Choroid plexus epithelial cell (primary cell): ENCODE data around the gene CELSR2.
"Not testable (repeated sequence)": the region's sequence is repeated elsewhere in the genome, so short reads cannot be mapped to it uniquely, and the experiment has no call there.

Experiments used
- DNase-seq: peaks from one replicate; pipeline ENCODE4 v3.0.0-alpha.2; 2010; ENCODE audit warnings: low read depth
- H3K4me3 ChIP-seq: 2 replicates; pipeline ENCODE4 v1.5.1; 2011; ENCODE audit warnings: low read depth, mild to moderate bottlenecking, control low read depth, low read length, moderate library complexity
- TF ChIP-seq, protein P1 (sequence below): conservative IDR thresholded peaks from 2 replicates; pipeline ENCODE4 v1.5.1; 2011; ENCODE audit warnings: low read depth, mild to moderate bottlenecking, control low read depth, inconsistent platforms, low read length, moderate library complexity

Gene CELSR2

DNA sequence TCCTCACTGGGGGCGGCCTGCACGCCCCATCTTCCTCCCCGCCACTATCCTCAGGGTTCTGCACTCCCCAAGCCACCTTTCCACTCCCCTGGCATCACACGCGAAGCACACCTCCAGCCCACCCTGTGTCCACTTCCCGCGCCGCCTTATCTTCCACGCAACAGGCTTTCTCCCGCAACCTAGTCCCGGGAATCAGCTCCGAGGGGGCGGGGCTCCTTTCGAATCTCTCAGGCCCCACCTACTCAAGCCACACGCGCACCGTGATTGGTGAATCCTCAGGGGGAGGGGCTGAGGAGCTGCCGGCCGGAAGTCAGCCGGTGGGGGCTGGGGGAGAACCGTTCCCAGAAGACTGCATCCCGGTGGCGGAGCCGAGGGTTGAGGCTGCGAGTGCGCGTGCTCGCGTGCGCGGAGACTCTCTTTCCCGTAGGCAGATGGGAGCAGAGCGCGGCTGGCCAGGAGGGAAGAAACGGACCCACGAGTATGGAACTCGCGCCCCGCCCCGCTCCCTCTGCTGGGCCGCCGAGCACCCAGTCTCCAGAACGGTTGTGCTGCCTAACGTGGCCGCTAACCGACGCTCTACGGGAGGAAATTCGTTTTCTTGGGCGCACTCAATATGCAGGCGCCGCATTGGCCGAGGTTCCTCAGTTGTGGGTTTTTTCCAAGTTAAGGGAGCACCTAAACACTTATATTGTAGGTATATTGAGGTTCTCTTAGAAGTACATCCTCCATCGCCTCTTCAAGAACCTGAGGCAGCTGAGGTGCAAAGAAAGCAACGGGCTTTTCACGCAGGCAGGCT, 33.8 kb downstream of the CELSR2 start, which contains the start of gene PSRC1:
TSS of gene PSRC1 (minus strand) at position 194 of the 796 bp plus-strand sequence.
- peak; percentile 97 for DNase-seq
- peak within 1 kb of the TSS; percentile 84 for H3K4me3 ChIP-seq
- TF ChIP-seq, protein P1, sequence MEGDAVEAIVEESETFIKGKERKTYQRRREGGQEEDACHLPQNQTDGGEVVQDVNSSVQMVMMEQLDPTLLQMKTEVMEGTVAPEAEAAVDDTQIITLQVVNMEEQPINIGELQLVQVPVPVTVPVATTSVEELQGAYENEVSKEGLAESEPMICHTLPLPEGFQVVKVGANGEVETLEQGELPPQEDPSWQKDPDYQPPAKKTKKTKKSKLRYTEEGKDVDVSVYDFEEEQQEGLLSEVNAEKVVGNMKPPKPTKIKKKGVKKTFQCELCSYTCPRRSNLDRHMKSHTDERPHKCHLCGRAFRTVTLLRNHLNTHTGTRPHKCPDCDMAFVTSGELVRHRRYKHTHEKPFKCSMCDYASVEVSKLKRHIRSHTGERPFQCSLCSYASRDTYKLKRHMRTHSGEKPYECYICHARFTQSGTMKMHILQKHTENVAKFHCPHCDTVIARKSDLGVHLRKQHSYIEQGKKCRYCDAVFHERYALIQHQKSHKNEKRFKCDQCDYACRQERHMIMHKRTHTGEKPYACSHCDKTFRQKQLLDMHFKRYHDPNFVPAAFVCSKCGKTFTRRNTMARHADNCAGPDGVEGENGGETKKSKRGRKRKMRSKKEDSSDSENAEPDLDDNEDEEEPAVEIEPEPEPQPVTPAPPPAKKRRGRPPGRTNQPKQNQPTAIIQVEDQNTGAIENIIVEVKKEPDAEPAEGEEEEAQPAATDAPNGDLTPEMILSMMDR = peak; percentile 72

DNA sequence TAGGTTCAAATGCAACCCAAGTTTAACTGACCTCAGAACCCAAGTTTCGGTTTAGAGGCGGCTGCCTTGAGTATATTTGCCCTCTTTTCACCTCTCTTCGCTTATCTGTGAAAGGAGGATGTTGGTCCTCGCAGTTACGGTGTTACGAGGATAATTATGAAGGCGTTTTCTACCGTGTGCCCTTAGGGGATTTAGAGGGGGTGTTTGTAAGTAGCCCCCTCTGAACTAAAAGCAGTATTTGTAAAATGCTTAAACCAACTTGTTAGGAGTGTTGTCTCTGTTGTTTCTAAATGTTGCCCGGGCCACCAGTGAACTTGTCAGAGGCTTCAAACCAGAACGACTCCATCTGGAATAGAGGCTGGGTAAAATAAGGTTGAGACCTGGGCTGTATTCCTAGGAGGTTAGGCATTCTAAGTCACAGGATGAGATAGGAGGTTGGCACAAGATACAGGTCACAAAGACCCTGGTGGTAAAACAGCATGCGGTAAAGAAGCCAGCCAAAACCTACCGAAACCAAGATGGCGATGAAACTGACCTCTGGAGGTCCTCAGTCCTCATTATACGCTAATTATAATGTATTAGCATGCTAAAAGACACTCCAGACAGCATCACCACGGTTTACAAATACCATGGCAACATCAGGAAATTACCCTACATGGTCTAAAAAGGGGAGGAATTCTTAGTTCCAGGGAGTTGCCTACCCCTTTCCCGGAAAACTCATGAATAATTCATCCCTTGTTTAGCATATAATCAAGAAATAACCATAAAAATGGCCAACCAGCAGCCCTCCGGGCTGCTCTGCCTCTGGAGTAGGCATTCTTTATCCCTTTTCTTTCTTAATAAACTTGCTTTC, 34.6 kb downstream of the CELSR2 start:
- peak overlapping the region; percentile 84 for H3K4me3 ChIP-seq
- DNase-seq = no peak
- TF ChIP-seq, protein P1 = no peak

DNA sequence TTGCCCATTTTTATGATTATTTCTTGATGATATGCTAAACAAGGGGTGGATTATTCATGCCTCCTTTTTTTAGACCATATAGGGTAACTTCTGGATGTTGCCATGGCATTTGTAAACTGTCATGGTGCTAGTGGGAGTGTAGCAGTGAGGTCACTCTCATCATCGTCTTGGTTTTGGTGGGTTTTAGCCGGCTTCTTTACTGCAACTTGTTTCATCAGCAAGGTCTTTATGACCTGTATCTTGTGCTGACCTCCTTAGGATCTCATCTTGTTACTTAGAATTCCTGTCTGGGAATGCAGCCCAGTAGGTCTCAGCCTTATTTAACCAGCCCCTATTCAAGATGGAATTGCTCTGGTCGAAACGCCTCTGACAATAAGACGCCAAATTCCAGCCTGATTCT, 37.4 kb downstream of the CELSR2 start:
- H3K4me3 ChIP-seq, DNase-seq: not testable (repeated sequence)

DNA sequence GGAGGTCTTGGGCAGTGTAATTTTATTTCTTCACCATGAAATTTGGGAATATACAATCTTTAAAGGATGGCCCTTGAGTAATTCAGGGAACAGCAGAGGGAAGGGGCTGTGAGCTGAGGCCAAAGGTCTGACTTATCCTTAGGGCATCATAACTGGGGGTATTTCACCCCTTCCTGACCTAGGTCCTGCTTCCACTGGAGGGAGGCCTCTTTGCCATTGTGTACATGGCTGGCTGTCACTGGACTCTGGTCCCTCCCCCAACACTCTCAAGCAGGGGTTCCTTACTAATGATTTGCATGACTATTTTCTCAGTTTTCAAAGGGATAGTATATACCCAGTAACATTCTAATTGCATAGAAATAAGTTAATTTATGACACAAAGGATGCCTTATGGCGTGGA, 40.8 kb downstream of the CELSR2 start:
- no peak overlapping the region for H3K4me3 ChIP-seq

DNA sequence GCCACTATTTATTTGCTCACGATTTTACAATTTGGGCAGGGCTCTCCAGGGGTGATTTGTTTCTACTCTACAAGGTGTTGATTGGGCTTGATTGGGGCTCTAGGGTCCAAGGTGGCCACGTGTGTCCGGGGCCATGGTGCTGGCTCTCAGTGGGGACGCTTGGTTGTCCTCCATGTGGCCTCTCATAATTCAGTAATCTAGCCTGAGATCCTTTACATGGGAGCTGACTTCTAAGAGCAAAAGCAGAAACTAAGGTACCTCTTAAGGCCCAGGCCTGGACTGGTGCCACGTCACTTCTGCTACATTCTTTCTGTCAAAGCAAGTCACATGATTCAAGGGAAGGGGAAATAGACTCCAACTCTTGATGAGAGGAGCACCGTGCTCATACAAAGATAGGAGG, 41.7 kb downstream of the CELSR2 start:
- DNase-seq = no peak
- TF ChIP-seq, protein P1 = no peak

More for the DNA sequence above, 40.8 kb downstream of the CELSR2 start:
- TF ChIP-seq, protein P1 = no peak
- DNase-seq = no peak

DNA sequence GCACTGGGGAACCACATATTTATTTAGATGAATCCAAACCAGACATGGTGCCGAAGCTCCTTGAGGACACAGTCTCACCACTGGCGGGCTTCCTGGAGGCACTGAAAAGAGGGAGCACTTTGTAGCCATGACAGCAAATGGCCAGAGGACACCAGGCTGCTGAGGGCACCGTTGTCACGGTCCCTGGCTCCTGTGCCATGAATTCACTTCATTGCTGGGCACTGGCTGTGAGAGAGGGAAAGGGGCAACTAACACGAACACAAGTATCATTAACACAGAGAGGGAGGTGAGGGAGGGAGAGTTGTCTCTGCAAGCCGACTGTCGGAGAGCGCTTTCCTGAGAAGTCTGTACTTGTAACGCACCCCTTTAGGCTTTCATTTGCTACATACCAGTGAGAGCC, 43.0 kb downstream of the CELSR2 start:
- TF ChIP-seq, protein P1 = no peak
- no peak for DNase-seq
- H3K4me3 ChIP-seq = no peak overlapping the region

More for the DNA sequence above, 41.7 kb downstream of the CELSR2 start:
- H3K4me3 ChIP-seq = no peak overlapping the region

DNA sequence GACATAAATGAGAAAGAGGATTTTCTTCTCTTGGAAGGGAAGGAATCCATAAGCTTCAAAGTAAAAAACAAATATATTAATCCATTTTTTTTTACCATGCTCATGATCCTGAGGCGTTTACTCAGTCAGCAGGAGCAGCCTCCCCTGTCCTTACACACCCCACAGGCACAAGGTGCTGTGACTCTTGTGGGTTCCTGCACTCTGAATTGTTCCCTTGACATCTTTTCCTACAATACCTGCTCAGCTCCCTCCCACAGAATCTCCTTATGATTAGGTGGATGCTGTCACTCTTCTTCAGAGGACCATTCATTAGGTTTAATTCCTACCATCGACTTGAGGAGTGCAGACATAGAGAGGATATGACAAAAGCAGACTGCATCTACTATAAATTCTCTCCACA, 43.7 kb downstream of the CELSR2 start:
- TF ChIP-seq, protein P1 = no peak
- no peak for DNase-seq
- no peak overlapping the region for H3K4me3 ChIP-seq
